Measurements from ENCODE around the gene SPHK2. TPM values are rescaled to one million over a fixed set of nuclear protein-coding genes. Genes with fewer than 3 reads are reported as not detected.

Gene SPHK2
- total RNA-seq, 2 donors from 2014 or later = 99.5 to 114 TPM

DNA sequence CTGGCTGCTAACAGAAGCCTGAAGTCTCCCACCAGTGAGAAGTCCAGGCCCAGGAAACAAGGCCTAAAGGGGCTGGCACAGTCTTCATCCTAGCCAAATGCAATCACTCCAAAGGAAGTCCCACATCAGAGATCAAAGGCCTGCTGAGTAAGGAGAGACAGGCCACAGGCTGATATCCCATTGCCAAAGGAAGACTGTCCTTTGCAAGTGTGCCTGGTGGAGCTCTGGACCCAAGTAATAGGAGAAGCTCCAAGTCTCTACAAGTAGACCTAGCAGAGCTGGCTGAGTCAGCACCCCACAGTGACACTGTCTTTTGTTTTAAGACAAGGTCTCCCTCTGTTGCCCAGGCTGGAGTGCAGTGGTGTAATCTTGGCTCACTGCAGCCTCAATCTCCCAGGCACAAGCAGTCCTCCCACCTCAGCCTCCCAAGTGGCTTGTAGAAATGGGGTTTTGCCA, 13.4 kb downstream of the SPHK2 start:
- Mint-ChIP-seq H3K4me3 (no peak overlapping the region), H3K36me3 (ENCODE audit: low read depth) (peaks cover 10% of the 10 kb centered on the region), H3K4me1 (peaks cover 13% of the 10 kb centered on the region), H3K9me3 (no peaks in the 10 kb centered on the region), H3K27ac (no peak overlapping the region), H3K27me3 (ENCODE audit: insufficient read depth) (peaks cover 17% of the 10 kb centered on the region)
- no peak overlapping the region for H3K27ac ChIP-seq (ENCODE audit: low read depth, low read length)
- no peaks in the 10 kb centered on the region for H3K9me3 ChIP-seq (ENCODE audit: control insufficient read depth, low read length)
- H3K9ac ChIP-seq (ENCODE audit: extremely low read depth, low read length, poor library complexity, severe bottlenecking) = no peak overlapping the region
- DNase-seq = peak; percentile 42
- peaks cover 23% of the 10 kb centered on the region for H3K4me1 ChIP-seq (ENCODE audit: control insufficient read depth, insufficient read depth, low read length)
- peaks cover 5% of the 10 kb centered on the region for H3K36me3 ChIP-seq (ENCODE audit: control insufficient read depth, insufficient read depth, low read length)
- TF ChIP-seq, protein P1, sequence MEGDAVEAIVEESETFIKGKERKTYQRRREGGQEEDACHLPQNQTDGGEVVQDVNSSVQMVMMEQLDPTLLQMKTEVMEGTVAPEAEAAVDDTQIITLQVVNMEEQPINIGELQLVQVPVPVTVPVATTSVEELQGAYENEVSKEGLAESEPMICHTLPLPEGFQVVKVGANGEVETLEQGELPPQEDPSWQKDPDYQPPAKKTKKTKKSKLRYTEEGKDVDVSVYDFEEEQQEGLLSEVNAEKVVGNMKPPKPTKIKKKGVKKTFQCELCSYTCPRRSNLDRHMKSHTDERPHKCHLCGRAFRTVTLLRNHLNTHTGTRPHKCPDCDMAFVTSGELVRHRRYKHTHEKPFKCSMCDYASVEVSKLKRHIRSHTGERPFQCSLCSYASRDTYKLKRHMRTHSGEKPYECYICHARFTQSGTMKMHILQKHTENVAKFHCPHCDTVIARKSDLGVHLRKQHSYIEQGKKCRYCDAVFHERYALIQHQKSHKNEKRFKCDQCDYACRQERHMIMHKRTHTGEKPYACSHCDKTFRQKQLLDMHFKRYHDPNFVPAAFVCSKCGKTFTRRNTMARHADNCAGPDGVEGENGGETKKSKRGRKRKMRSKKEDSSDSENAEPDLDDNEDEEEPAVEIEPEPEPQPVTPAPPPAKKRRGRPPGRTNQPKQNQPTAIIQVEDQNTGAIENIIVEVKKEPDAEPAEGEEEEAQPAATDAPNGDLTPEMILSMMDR (conservative IDR thresholded peaks at IDR 0.05) = no peak
- H3K27me3 ChIP-seq (ENCODE audit: control insufficient read depth, insufficient read depth, low read length, poor library complexity, severe bottlenecking) = peaks cover 11% of the 10 kb centered on the region
- H3K4me3 ChIP-seq (ENCODE audit: low read length) = no peak overlapping the region

DNA sequence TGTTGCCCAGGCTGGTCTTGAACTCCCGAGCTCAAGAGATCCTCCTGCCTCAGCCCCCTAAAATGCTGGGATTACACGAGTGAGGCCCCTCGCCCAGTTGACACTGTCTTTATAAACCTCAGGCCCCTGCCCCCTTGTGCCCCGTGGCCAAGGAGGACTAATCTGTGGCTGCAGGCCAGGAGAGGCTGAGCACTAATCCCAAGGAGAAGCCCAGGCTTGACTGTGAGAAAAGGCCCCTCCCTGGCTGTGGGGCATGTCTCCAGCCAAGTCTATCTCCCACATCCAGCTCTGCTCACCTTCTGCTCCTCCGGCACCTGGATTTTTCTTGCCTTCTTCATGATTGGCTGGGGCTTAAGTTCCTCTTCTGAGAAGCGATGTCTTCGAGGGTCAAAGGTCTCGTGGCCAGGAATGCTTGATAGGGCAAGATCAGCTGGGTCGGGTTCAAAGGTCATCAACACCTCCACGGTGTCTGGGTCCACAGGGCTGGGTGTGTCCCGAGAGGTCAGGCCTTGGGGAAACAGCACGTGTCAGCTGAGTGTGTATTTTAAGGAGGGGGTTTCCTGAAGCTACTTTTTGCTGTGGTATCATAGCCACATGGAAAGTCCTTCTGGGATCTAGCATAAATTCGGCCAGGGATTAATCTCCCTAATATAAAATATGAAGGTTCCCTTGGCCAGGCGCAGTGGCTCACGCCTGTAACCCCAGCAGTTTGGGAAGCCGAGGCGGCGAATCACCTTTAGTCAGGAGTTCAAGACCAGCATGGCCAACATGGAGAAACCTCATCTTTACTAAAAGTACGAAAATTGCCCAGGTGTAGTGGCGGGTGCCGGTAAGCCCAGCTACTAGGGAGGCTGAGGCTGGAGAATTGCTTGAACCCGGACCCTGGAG, 14.1 kb downstream of the SPHK2 start:
- no peaks in the 10 kb centered on the region for H3K9me3 Mint-ChIP-seq
- peaks cover 14% of the 10 kb centered on the region for H3K4me1 Mint-ChIP-seq
- Histone ChIP-seq H3K36me3 (ENCODE audit: control insufficient read depth, insufficient read depth, low read length) (peaks cover 2% of the 10 kb centered on the region), H3K9me3 (ENCODE audit: control insufficient read depth, low read length) (no peaks in the 10 kb centered on the region), H3K4me1 (ENCODE audit: control insufficient read depth, insufficient read depth, low read length) (peaks cover 18% of the 10 kb centered on the region), H3K9ac (ENCODE audit: extremely low read depth, low read length, poor library complexity, severe bottlenecking) (no peak overlapping the region), H3K4me3 (ENCODE audit: low read length) (no peak overlapping the region), H3K27me3 (ENCODE audit: control insufficient read depth, insufficient read depth, low read length, poor library complexity, severe bottlenecking) (peaks cover 11% of the 10 kb centered on the region), H3K27ac (ENCODE audit: low read depth, low read length) (no peak overlapping the region)
- peaks cover 10% of the 10 kb centered on the region for H3K36me3 Mint-ChIP-seq (ENCODE audit: low read depth)
- peak; percentile 56 for DNase-seq
- no peak overlapping the region for H3K4me3 Mint-ChIP-seq
- H3K27me3 Mint-ChIP-seq (ENCODE audit: insufficient read depth) = peaks cover 22% of the 10 kb centered on the region
- TF ChIP-seq, protein P1 (conservative IDR thresholded peaks at IDR 0.05) = no peak
- peak overlapping the region; percentile 39 for H3K27ac Mint-ChIP-seq
- WGBS, 2 experiments (ENCODE audit: insufficient coverage in 1 of 2, insufficient read length in 1 of 2) = 88 to 92% methylated on average over 19 to 22 of the region's 22 CpGs

DNA sequence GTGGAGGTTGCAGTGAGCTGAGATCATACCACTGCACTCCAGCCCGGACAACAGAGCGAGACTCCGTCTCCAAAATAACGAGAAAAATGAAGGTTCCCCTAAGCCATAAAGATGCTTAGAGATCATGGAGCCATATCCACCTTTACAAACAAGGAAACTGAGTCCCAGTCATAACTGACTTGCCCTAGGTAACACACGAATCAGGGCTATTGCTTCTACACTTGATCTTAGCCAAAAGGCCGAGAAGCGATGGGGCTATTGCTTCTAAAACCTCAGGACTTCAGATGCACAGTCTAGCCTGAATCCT, 14.7 kb downstream of the SPHK2 start:
- H3K36me3 Mint-ChIP-seq (ENCODE audit: low read depth) = peaks cover 6% of the 10 kb centered on the region
- Histone ChIP-seq H3K9ac (ENCODE audit: extremely low read depth, low read length, poor library complexity, severe bottlenecking) (no peak overlapping the region), H3K9me3 (ENCODE audit: control insufficient read depth, low read length) (no peaks in the 10 kb centered on the region), H3K4me3 (ENCODE audit: low read length) (no peak overlapping the region), H3K36me3 (ENCODE audit: control insufficient read depth, insufficient read depth, low read length) (no peaks in the 10 kb centered on the region), H3K27me3 (ENCODE audit: control insufficient read depth, insufficient read depth, low read length, poor library complexity, severe bottlenecking) (peaks cover 11% of the 10 kb centered on the region), H3K4me1 (ENCODE audit: control insufficient read depth, insufficient read depth, low read length) (peaks cover 18% of the 10 kb centered on the region), H3K27ac (ENCODE audit: low read depth, low read length) (no peak overlapping the region)
- H3K9me3 Mint-ChIP-seq = peaks cover 1% of the 10 kb centered on the region
- DNase-seq = no peak
- peaks cover 19% of the 10 kb centered on the region for H3K4me1 Mint-ChIP-seq
- H3K4me3 Mint-ChIP-seq = peak overlapping the region; percentile 43
- 87 to 88% methylated on average over 6 to 7 of the region's 7 CpGs for WGBS, 2 experiments (ENCODE audit: insufficient coverage in 1 of 2, insufficient read length in 1 of 2)
- TF ChIP-seq, protein P1 (conservative IDR thresholded peaks at IDR 0.05) = no peak
- peak overlapping the region; percentile 59 for H3K27ac Mint-ChIP-seq
- peaks cover 26% of the 10 kb centered on the region for H3K27me3 Mint-ChIP-seq (ENCODE audit: insufficient read depth)

All from endodermal cell (in vitro differentiated cells).